Measurements from ENCODE around the gene SHANK3. TPM values are rescaled to one million over a fixed set of nuclear protein-coding genes. Genes with fewer than 3 reads are reported as not detected.
A peak's percentile ranks its signal among the peaks of the same experiment; 100 is the strongest.
"Not testable (repeated sequence)": the region's sequence is repeated elsewhere in the genome, so short reads cannot be mapped to it uniquely, and the experiment has no call there.

Gene SHANK3
- total and polyA plus RNA-seq, 2 of the 8 experiments (the other 6 are each of a cell fraction or from before 2014, with no cell fraction given): 1.5 to 6.0 TPM

DNA sequence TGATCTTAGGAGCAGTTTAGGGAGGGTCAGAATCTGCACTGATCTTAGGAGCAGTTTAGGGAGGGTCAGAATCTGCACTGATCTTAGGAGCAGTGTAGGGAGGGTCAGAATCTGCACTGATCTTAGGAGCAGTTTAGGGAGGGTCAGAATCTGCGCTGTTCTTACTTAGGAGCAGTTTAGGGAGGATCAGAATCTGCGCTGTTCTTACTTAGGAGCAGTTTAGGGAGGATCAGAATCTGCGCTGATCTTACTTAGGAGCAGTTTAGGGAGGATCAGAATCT, 28.9 kb upstream of the SHANK3 start:
- H3K9ac ChIP-seq (replicated peaks in 1 of 4; ENCODE audit: extremely low read depth in 1 of 4, low read depth in 3 of 4, low read length in 3 of 4): peak overlapping the region in 1 of 4 experiments; percentile 44; a peak in 1 of 7 replicates
- H2AFZ ChIP-seq (ENCODE audit: low read length); H3K23me2 ChIP-seq (ENCODE audit: low read depth, low read length); H4K5ac ChIP-seq (ENCODE audit: insufficient read length, low read depth, low read length); H4K8ac ChIP-seq (ENCODE audit: extremely low read depth, insufficient read depth, low read length); H3K23ac ChIP-seq (ENCODE audit: insufficient read length); H2BK12ac ChIP-seq (ENCODE audit: low read depth, low read length); H2BK15ac ChIP-seq (ENCODE audit: low read length); H3K18ac ChIP-seq (ENCODE audit: extremely low read depth, low read length); H3K4me2 ChIP-seq (ENCODE audit: insufficient read depth in 1 of 2, low read depth in 2 of 2, low read length in 2 of 2); H3K36me3 ChIP-seq (ENCODE audit: control insufficient read depth in 2 of 4, insufficient read depth in 4 of 4, low read length in 3 of 4); H3K14ac ChIP-seq (ENCODE audit: insufficient read length); DNase-seq (ENCODE audit: low read depth in 1 of 2, low spot score in 2 of 2); H3K4ac ChIP-seq (replicated peaks; ENCODE audit: insufficient read length, low read depth, low read length); H2BK20ac ChIP-seq (ENCODE audit: low read length); H2BK5ac ChIP-seq (ENCODE audit: low read depth, low read length); H3K27ac ChIP-seq (ENCODE audit: low read depth, low read length); H3K79me1 ChIP-seq (ENCODE audit: low read depth, low read length); H3K56ac ChIP-seq (replicated peaks; ENCODE audit: insufficient read length, low read depth, low read length); H2AK5ac ChIP-seq (ENCODE audit: low read depth, low read length); H4K91ac ChIP-seq (replicated peaks; ENCODE audit: insufficient read length, low read length); H3K4me3 ChIP-seq (ENCODE audit: extremely low read depth in 1 of 4, insufficient read depth in 2 of 4, low read depth in 3 of 4, low read length in 4 of 4); H4K20me1 ChIP-seq (replicated peaks in 1 of 2; ENCODE audit: control insufficient read depth in 1 of 2, insufficient read depth in 2 of 2, low read length in 2 of 2); H3K79me2 ChIP-seq (ENCODE audit: control insufficient read depth in 1 of 2, insufficient read depth in 2 of 2, low read length in 2 of 2); H2BK120ac ChIP-seq (replicated peaks; ENCODE audit: low read depth, low read length): not testable (repeated sequence)
- peaks cover 4 to 21% (median 17%) of the 10 kb centered on the region in 4 experiments for H3K4me1 ChIP-seq (replicated peaks in 1 of 4; ENCODE audit: control insufficient read depth in 3 of 4, insufficient read depth in 4 of 4, low read length in 3 of 4)
- 64% methylated on average over 3 of the region's 3 CpGs; no CpG with 5 or more reads in 1 of the 2 experiments for WGBS, 2 experiments (ENCODE audit: extremely low coverage in 1 of 2, insufficient coverage in 1 of 2, insufficient read length in 1 of 2, insufficient replicate concordance in 2 of 2, low coverage in 1 of 2, low lambda C conversion rate in 2 of 2, missing lambda C conversion rate in 1 of 2)
- peak; percentile 94 for FAIRE-seq
- H3K9me3 ChIP-seq (ENCODE audit: insufficient read depth in 2 of 2, low read depth in 1 of 2, low read length in 1 of 2): peaks cover 0 to 12% of the 10 kb centered on the region in 2 experiments; a peak in 3 of 4 replicates
- POLR2A ChIA-PET (ENCODE audit: partially characterized antibody): interaction anchor here (0.9 kb wide), 1 partner anchor 11 kb away, joined by 3 read pairs; no protein-coding TSS in a partner anchor
- H3K27me3 ChIP-seq (replicated peaks in 1 of 4; ENCODE audit: control insufficient read depth in 3 of 4, extremely low read depth in 1 of 4, insufficient read depth in 3 of 4, low read length in 3 of 4): peaks cover 0 to 23% (median 17%) of the 10 kb centered on the region in 4 experiments; a peak in 6 of 7 replicates
- CTCF ChIA-PET (ENCODE audit: partially characterized antibody): interaction anchor here (6.9 kb wide), 1 partner anchor 20 kb away, joined by 74 read pairs; the partner anchor contains the start of gene ARSA
